CD14-positive monocyte (primary cell): ENCODE data around the gene FPR3. TPM values are rescaled to one million over a fixed set of nuclear protein-coding genes. Genes with fewer than 3 reads are reported as not detected.

ENCODE experiments used
- DNase-seq, 3 donors: peaks; one replicate each; pipeline ENCODE4 v3.0.0-alpha.2; 2011 to 2022
- H2AFZ ChIP-seq: 2 replicates; pipeline ENCODE4 v1.6.0; 2012; ENCODE audit warnings: mild to moderate bottlenecking, low read depth, low read length, inconsistent platforms; ENCODE audit not compliant: insufficient read depth, poor library complexity, severe bottlenecking
- H3K27ac ChIP-seq, 2 donors: 1 replicate in 1 of 2; 2 replicates in 1 of 2; pipeline ENCODE4 v1.5.1; 2012 to 2013; ENCODE audit warnings: low read length in 2 of 2, control low read depth in 1 of 2, inconsistent platforms in 1 of 2, low read depth in 1 of 2, mild to moderate bottlenecking in 1 of 2
- H3K27me3 ChIP-seq, 2 donors: one replicate each; pipeline versions ENCODE4 v1.6.0 to v1.6.1; 2011 to 2013; ENCODE audit warnings: low read length in 2 of 2; ENCODE audit not compliant: control insufficient read depth in 2 of 2, insufficient read depth in 2 of 2
- H3K36me3 ChIP-seq, 2 donors: replicated peaks in 1 of 2; 1 replicate in 1 of 2; 2 replicates in 1 of 2; pipeline versions ENCODE4 v1.5.1 to v1.6.1; 2012 to 2013; ENCODE audit warnings: low read length in 2 of 2, control low read depth in 1 of 2, inconsistent platforms in 1 of 2, mild to moderate bottlenecking in 1 of 2; ENCODE audit not compliant: insufficient read depth in 2 of 2, control insufficient read depth in 1 of 2
- H3K4me1 ChIP-seq, 2 donors: 1 replicate in 1 of 2; 2 replicates in 1 of 2; pipeline versions ENCODE4 v1.5.1 to v1.6.1; 2012 to 2013; ENCODE audit warnings: low read length in 2 of 2, control low read depth in 1 of 2, inconsistent platforms in 1 of 2, mild to moderate bottlenecking in 1 of 2, moderate library complexity in 1 of 2; ENCODE audit not compliant: insufficient read depth in 2 of 2, control insufficient read depth in 1 of 2
- H3K4me2 ChIP-seq: replicated peaks from 2 replicates; pipeline ENCODE3; 2012; ENCODE audit warnings: low read length, moderate library complexity, mild to moderate bottlenecking; ENCODE audit not compliant: poor library complexity, severe bottlenecking; ENCODE audit errors: extremely low read depth
- H3K4me3 ChIP-seq, 3 experiments: fragments of 200-600 bp in 1 of 3; sonication (generic) in 1 of 3; replicated peaks in 1 of 3; 1 replicate in 2 of 3; 2 replicates in 1 of 3; pipeline ENCODE4 v1.5.1; 2011 to 2013; ENCODE audit warnings: low read length in 3 of 3, mild to moderate bottlenecking in 3 of 3, control low read depth in 2 of 3, low read depth in 2 of 3, inconsistent platforms in 1 of 3, moderate library complexity in 1 of 3
- H3K79me2 ChIP-seq: 2 replicates; pipeline ENCODE4 v1.6.0; 2012; ENCODE audit warnings: mild to moderate bottlenecking, control low read depth, inconsistent platforms, low read length, moderate library complexity; ENCODE audit not compliant: insufficient read depth
- H3K9ac ChIP-seq: 2 replicates; pipeline ENCODE4 v1.6.0; 2017; ENCODE audit warnings: low read length, mild to moderate bottlenecking; ENCODE audit not compliant: insufficient read depth, poor library complexity, severe bottlenecking
- H3K9me3 ChIP-seq, 2 donors: replicated peaks in 1 of 2; 1 replicate in 1 of 2; 2 replicates in 1 of 2; pipeline versions ENCODE4 v1.5.1 to v1.6.1; 2012 to 2013; ENCODE audit warnings: low read length in 2 of 2, control low read depth in 1 of 2; ENCODE audit not compliant: control insufficient read depth in 1 of 2, insufficient read depth in 1 of 2
- H4K20me1 ChIP-seq: 2 replicates; pipeline ENCODE4 v1.6.0; 2012; ENCODE audit warnings: mild to moderate bottlenecking, low read length, control low read depth, moderate library complexity; ENCODE audit not compliant: insufficient read depth
- H3K27ac Mint-ChIP-seq, 7 donors: one replicate each; pipeline ENCODE4 v1.8.0; 2020; ENCODE audit warnings: mild to moderate bottlenecking in 7 of 7, mixed read lengths in 7 of 7, moderate library complexity in 6 of 7, inconsistent platforms in 2 of 7
- H3K27me3 Mint-ChIP-seq, 3 donors: one replicate each; pipeline ENCODE4 v1.8.0; 2021 to 2022; ENCODE audit warnings: low read depth in 3 of 3, mild to moderate bottlenecking in 3 of 3, mixed read lengths in 3 of 3, moderate library complexity in 3 of 3, inconsistent platforms in 1 of 3
- H3K36me3 Mint-ChIP-seq, 2 donors: one replicate each; pipeline ENCODE4 v1.8.0; 2020; ENCODE audit warnings: mixed read lengths in 2 of 2, inconsistent platforms in 1 of 2, mild to moderate bottlenecking in 1 of 2
- H3K4me1 Mint-ChIP-seq: one replicate; pipeline ENCODE4 v1.8.0; 2020; ENCODE audit warnings: mild to moderate bottlenecking, mixed read lengths
- H3K4me3 Mint-ChIP-seq, 2 donors: one replicate each; pipeline ENCODE4 v1.8.0; 2020; ENCODE audit warnings: mild to moderate bottlenecking in 2 of 2, mixed read lengths in 2 of 2, moderate library complexity in 1 of 2
- H3K9me3 Mint-ChIP-seq, 7 donors: one replicate each; pipeline ENCODE4 v1.8.0; 2020 to 2022; ENCODE audit warnings: mixed read lengths in 7 of 7, mild to moderate bottlenecking in 6 of 7, moderate library complexity in 6 of 7, inconsistent platforms in 2 of 7
- WGBS: methylation state at CpG from one replicate; pipeline ENCODE4 v1.1.5; 2013; ENCODE audit warnings: missing lambda C conversion rate; ENCODE audit not compliant: insufficient coverage; 5-methylcytosine and 5-hydroxymethylcytosine counted together
- intact Hi-C, 2 donors: fragments of 100-400 bp; cut with micrococcal nuclease; formaldehyde crosslinking; loops; one replicate each; pipeline versions ENCODE4 v1.15.0 to v1.15.1; 2023
- polyA plus RNA-seq, 3 donors: library from polyadenylated mRNA; depleted of rRNA in 1 of 3; unstranded in 2 of 3; stranded (reverse) in 1 of 3; fragments of 300-500 nt in 2 of 3; fragments of >200 nt in 1 of 3; fragmentation: Illumina TruSeq in 2 of 3; gene quantifications; 1 replicate in 2 of 3; 2 replicates in 1 of 3; pipeline ENCODE4 v1.2.3, GENCODE V29; 2012 to 2021
- TF ChIP-seq, protein P1 (sequence below): fragments of 200-600 bp; IDR thresholded peaks from one replicate; pipeline ENCODE4 v1.8.0; 2022; ENCODE audit warnings: antibody characterized with exemption, mild to moderate bottlenecking

The FPR3 gene
- polyA plus RNA-seq, 3 donors: 1.4 to 3.8 (median 3.5) TPM

DNA sequence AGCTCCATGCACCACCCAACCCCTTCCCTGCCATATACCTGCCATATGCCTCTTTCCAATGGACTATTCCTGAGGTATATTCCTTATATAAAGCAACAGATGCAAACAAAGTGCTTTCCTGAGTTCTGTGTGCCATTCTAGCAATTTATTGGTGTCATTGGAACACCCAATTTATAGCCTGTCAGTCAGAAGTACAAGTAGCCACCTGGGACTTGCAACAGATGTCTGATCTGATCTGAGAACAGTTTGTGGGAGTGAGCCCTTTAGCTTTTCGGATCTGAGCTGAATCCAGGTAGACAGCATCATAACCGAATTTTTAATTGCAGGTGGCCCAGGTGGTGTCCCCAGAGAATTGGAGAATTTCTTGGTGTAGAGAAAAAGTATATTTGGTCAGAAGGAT, 963 bp upstream of the FPR3 start:
- no peak overlapping the region for H3K27ac ChIP-seq
- no peaks in the 10 kb centered on the region for H4K20me1 ChIP-seq
- no peaks in the 10 kb centered on the region for H3K36me3 Mint-ChIP-seq
- H3K79me2 ChIP-seq: no peaks in the 10 kb centered on the region
- no peaks in the 10 kb centered on the region for H3K36me3 ChIP-seq
- H2AFZ ChIP-seq: no peak overlapping the region
- H3K9me3 ChIP-seq: no peaks in the 10 kb centered on the region
- no peak overlapping the region for H3K27ac Mint-ChIP-seq
- peaks cover 5 to 11% (median 6%) of the 10 kb centered on the region in 3 donors for H3K27me3 Mint-ChIP-seq
- peaks cover 46 to 68% of the 10 kb centered on the region in 2 donors for H3K4me1 ChIP-seq
- no peak for DNase-seq
- no peak overlapping the region for H3K4me2 ChIP-seq
- no peak overlapping the region for H3K9ac ChIP-seq
- H3K27me3 ChIP-seq: no peaks in the 10 kb centered on the region
- 100% methylated on average over 2 of the region's 2 CpGs for WGBS
- TF ChIP-seq, protein P1, sequence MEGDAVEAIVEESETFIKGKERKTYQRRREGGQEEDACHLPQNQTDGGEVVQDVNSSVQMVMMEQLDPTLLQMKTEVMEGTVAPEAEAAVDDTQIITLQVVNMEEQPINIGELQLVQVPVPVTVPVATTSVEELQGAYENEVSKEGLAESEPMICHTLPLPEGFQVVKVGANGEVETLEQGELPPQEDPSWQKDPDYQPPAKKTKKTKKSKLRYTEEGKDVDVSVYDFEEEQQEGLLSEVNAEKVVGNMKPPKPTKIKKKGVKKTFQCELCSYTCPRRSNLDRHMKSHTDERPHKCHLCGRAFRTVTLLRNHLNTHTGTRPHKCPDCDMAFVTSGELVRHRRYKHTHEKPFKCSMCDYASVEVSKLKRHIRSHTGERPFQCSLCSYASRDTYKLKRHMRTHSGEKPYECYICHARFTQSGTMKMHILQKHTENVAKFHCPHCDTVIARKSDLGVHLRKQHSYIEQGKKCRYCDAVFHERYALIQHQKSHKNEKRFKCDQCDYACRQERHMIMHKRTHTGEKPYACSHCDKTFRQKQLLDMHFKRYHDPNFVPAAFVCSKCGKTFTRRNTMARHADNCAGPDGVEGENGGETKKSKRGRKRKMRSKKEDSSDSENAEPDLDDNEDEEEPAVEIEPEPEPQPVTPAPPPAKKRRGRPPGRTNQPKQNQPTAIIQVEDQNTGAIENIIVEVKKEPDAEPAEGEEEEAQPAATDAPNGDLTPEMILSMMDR: no peak
- H3K4me3 Mint-ChIP-seq: no peak overlapping the region
- peaks cover 57% of the 10 kb centered on the region for H3K4me1 Mint-ChIP-seq
- H3K4me3 ChIP-seq: no peak overlapping the region
- intact Hi-C loops: no loop called here
- H3K9me3 Mint-ChIP-seq: peaks cover 0 to 13% (median 3%) of the 10 kb centered on the region in 7 donors

DNA sequence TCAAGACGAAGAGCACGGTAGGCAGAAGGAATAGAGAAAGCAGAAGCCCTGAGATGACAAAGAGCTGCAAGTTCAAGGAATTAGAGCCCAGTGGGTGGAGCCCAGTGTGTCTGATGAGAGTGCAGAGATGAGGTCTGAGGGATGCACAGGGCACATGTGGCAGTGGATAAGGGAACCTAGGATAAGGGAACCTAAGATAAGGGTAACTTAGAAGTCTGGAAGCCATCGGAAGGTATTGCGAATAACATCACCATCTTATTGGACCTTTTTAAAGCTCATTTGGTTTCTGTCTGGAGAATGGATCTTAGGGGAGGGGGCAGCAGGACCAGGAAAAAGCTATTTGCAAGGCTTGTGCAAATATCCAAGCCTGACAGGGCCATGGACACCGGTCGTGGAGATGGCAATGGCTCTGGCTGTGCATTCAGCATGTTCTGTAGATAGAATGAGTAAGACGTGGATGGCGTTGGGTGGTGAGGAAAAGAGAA, 1.3 kb downstream of the FPR3 start:
- H3K4me1 ChIP-seq: peaks cover 53 to 70% of the 10 kb centered on the region in 2 donors
- peaks cover 3 to 11% (median 4%) of the 10 kb centered on the region in 3 donors for H3K27me3 Mint-ChIP-seq
- peak overlapping the region in 1 of 3 experiments; percentile 15 for H3K4me3 ChIP-seq
- H3K4me3 Mint-ChIP-seq: peak overlapping the region in 1 of 2 donors; percentile 61
- no peaks in the 10 kb centered on the region for H4K20me1 ChIP-seq
- H3K9me3 ChIP-seq: no peaks in the 10 kb centered on the region
- 47% methylated on average over 4 of the region's 8 CpGs for whole genome bisulfite sequencing
- H3K27ac ChIP-seq: peak overlapping the region in 1 of 2 donors; percentile 46
- H3K9me3 Mint-ChIP-seq: peaks cover 0 to 13% (median 7%) of the 10 kb centered on the region in 7 donors
- no peak overlapping the region for H3K9ac ChIP-seq
- peak; percentile 71 to 76 (median 74) for DNase-seq
- peaks cover 62% of the 10 kb centered on the region for H3K4me1 Mint-ChIP-seq
- TF ChIP-seq, protein P1: no peak
- peaks cover 0 to 6% of the 10 kb centered on the region in 2 donors for H3K36me3 Mint-ChIP-seq
- peak overlapping the region in 6 of 7 donors; percentile 27 to 82 (median 60) for H3K27ac Mint-ChIP-seq
- no peaks in the 10 kb centered on the region for H3K79me2 ChIP-seq
- no peaks in the 10 kb centered on the region for H3K36me3 ChIP-seq
- H2AFZ ChIP-seq: no peak overlapping the region
- H3K4me2 ChIP-seq: peak overlapping the region; percentile 20
- intact Hi-C loops: no loop called here
- H3K27me3 ChIP-seq: no peaks in the 10 kb centered on the region
